Endodermal cell (in vitro differentiated cells): ENCODE results near the gene SBNO1. TPM values are rescaled to one million over a fixed set of nuclear protein-coding genes. Genes with fewer than 3 reads are reported as not detected.

ENCODE experiments used
- DNase-seq: peaks from one replicate; pipeline ENCODE4 v3.0.0-alpha.2; 2017
- H3K27ac ChIP-seq: 2 replicates; pipeline ENCODE4 v1.5.1; 2013; ENCODE audit warnings: mild to moderate bottlenecking, low read depth, low read length, moderate library complexity
- H3K27me3 ChIP-seq: 2 replicates; pipeline ENCODE4 v1.6.1; 2013; ENCODE audit warnings: mild to moderate bottlenecking, low read length, moderate library complexity; ENCODE audit not compliant: insufficient read depth, control insufficient read depth, poor library complexity, severe bottlenecking
- H3K36me3 ChIP-seq: 2 replicates; pipeline ENCODE4 v1.7.0; 2013; ENCODE audit warnings: mild to moderate bottlenecking, low read length, moderate library complexity; ENCODE audit not compliant: control insufficient read depth, insufficient read depth
- H3K4me1 ChIP-seq: one replicate; pipeline ENCODE4 v1.7.0; 2013; ENCODE audit warnings: low read length; ENCODE audit not compliant: control insufficient read depth, insufficient read depth
- H3K4me3 ChIP-seq: 2 replicates; pipeline ENCODE4 v1.5.1; 2013; ENCODE audit warnings: mild to moderate bottlenecking, low read length, moderate library complexity
- H3K9ac ChIP-seq: 2 replicates; pipeline ENCODE4 v1.6.1; 2013; ENCODE audit warnings: mild to moderate bottlenecking, low read length, moderate library complexity; ENCODE audit not compliant: poor library complexity, severe bottlenecking; ENCODE audit errors: extremely low read depth
- H3K9me3 ChIP-seq: 2 replicates; pipeline ENCODE4 v1.6.1; 2013; ENCODE audit warnings: mild to moderate bottlenecking, low read length, moderate library complexity; ENCODE audit not compliant: control insufficient read depth
- H3K27ac Mint-ChIP-seq: 2 replicates; pipeline ENCODE4 v1.8.0; 2020; ENCODE audit warnings: mixed read lengths
- H3K27me3 Mint-ChIP-seq: 2 replicates; pipeline ENCODE4 v1.8.0; 2021; ENCODE audit warnings: mild to moderate bottlenecking, mixed read lengths; ENCODE audit not compliant: insufficient read depth
- H3K36me3 Mint-ChIP-seq: 2 replicates; pipeline ENCODE4 v1.8.0; 2020; ENCODE audit warnings: low read depth, mixed read lengths
- H3K4me1 Mint-ChIP-seq: 2 replicates; pipeline ENCODE4 v1.8.0; 2020; ENCODE audit warnings: mixed read lengths
- H3K4me3 Mint-ChIP-seq: 2 replicates; pipeline ENCODE4 v1.8.0; 2020; ENCODE audit warnings: mild to moderate bottlenecking, moderate library complexity, mixed read lengths
- H3K9me3 Mint-ChIP-seq: 2 replicates; pipeline ENCODE4 v1.8.0; 2020; ENCODE audit warnings: mild to moderate bottlenecking, mixed read lengths
- WGBS, 2 experiments: methylation state at CpG; one replicate each; pipeline versions ENCODE4 v1.1.5 to v1.1.7; 2013; ENCODE audit warnings: missing lambda C conversion rate in 2 of 2, mixed read lengths in 1 of 2; ENCODE audit not compliant: insufficient coverage in 1 of 2, insufficient read length in 1 of 2; 5-methylcytosine and 5-hydroxymethylcytosine counted together
- total RNA-seq, 2 donors: library from RNA; stranded (reverse); fragmentation: NEBNext Ultra II Directional in 1 of 2; extraction: Animal tissue kit (Norgen Biotek cat#: 25700) in 1 of 2; gene quantifications; 2 replicates in 1 of 2; 3 replicates in 1 of 2; pipeline ENCODE4 v1.2.1, GENCODE V29; 2021
- TF ChIP-seq, protein P1 (sequence below): fragments of 200-600 bp; sonication (generic); conservative IDR thresholded peaks from 2 replicates; pipeline ENCODE4 v1.5.0; 2021; ENCODE audit warnings: antibody characterized with exemption, mild to moderate bottlenecking

The SBNO1 gene
- total RNA-seq, 2 donors from 2014 or later: 44.5 to 44.7 TPM

DNA sequence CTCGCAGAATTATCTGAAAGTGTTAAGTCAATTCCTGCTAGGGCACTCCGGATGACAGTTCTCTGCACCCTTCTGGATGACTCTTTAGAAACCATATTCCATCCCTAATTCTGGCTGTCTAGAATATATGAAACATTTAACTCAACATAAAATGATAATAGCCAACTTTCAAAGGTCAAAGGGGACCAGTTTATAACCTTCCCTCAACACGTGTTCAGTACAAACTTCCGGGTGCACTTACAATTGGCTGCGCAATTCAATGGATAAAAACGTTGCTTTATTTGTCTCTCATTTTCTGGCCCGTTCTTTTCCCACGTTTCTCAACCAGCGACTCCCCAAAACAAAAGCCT lies 1.3 kb downstream of the SBNO1 start:
- Histone ChIP-seq H3K4me1 (no peaks in the 10 kb centered on the region), H3K9me3 (no peaks in the 10 kb centered on the region), H3K9ac (peak overlapping the region; percentile 92), H3K4me3 (peak overlapping the region; percentile 94), H3K27me3 (no peaks in the 10 kb centered on the region), H3K27ac (no peak overlapping the region), H3K36me3 (peaks cover 9% of the 10 kb centered on the region)
- Mint-ChIP-seq H3K9me3 (no peaks in the 10 kb centered on the region), H3K27me3 (no peaks in the 10 kb centered on the region), H3K36me3 (no peaks in the 10 kb centered on the region), H3K4me1 (peaks cover 8% of the 10 kb centered on the region), H3K4me3 (peak overlapping the region; percentile 92), H3K27ac (peak overlapping the region; percentile 52)
- TF ChIP-seq, protein P1, sequence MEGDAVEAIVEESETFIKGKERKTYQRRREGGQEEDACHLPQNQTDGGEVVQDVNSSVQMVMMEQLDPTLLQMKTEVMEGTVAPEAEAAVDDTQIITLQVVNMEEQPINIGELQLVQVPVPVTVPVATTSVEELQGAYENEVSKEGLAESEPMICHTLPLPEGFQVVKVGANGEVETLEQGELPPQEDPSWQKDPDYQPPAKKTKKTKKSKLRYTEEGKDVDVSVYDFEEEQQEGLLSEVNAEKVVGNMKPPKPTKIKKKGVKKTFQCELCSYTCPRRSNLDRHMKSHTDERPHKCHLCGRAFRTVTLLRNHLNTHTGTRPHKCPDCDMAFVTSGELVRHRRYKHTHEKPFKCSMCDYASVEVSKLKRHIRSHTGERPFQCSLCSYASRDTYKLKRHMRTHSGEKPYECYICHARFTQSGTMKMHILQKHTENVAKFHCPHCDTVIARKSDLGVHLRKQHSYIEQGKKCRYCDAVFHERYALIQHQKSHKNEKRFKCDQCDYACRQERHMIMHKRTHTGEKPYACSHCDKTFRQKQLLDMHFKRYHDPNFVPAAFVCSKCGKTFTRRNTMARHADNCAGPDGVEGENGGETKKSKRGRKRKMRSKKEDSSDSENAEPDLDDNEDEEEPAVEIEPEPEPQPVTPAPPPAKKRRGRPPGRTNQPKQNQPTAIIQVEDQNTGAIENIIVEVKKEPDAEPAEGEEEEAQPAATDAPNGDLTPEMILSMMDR: no peak
- no peak for DNase-seq
- 12 to 19% methylated on average over 6 to 9 of the region's 9 CpGs for WGBS, 2 experiments

DNA sequence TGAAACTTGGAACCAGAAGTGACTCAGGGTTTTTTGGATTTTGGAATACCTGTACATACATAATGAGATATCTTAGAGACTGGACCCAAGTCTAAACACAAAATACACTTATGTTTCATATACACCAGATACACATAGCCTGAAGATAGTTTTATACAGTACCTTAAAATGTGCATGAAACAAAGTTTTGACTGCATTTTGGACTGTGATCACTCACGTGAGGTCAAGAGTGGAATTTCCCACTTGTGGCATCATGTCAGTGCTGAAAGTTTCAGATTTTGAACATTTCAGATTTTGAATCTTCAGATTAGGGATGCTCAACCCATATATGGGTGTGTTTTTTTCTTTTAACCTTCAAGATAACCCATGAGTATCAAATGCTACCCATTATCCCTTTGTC lies 6.6 kb downstream of the SBNO1 start:
- TF ChIP-seq, protein P1: no peak
- 93 to 100% methylated on average over 1 of the region's 1 CpG for WGBS, 2 experiments
- no peaks in the 10 kb centered on the region for H3K9me3 Mint-ChIP-seq
- Histone ChIP-seq H3K27ac (no peak overlapping the region), H3K4me3 (no peak overlapping the region), H3K4me1 (no peaks in the 10 kb centered on the region), H3K9me3 (no peaks in the 10 kb centered on the region), H3K27me3 (no peaks in the 10 kb centered on the region), H3K36me3 (peaks cover 34% of the 10 kb centered on the region), H3K9ac (no peak overlapping the region)
- H3K4me1 Mint-ChIP-seq: peaks cover 6% of the 10 kb centered on the region
- H3K4me3 Mint-ChIP-seq: no peak overlapping the region
- no peak overlapping the region for H3K27ac Mint-ChIP-seq
- no peak for DNase-seq
- peaks cover 14% of the 10 kb centered on the region for H3K36me3 Mint-ChIP-seq
- H3K27me3 Mint-ChIP-seq: no peaks in the 10 kb centered on the region

DNA sequence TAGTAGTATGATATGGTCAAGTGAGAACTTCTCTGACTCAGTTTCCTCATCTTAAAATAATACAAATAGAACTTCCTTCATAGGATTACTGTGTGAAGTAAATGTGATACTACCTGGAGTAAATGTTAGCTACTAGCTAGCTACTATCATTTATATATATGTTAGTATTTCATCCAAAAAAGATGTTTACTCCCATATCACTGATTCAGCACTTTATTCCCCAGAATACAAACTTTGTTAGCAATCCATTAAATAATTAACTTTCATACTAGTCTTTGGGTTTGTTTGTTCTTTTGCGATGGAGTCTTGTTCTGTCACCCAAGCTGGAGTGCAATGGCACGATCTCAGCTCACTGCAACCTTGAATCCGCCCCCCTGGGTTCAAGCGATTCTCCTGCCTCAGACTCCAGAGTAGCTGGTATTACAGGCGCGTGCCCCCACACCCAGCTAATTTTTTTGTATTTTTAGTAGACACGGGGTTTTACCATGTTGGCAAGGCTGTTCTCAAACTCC lies 8.4 kb downstream of the SBNO1 start:
- Histone ChIP-seq H3K36me3 (peaks cover 34% of the 10 kb centered on the region), H3K9me3 (no peaks in the 10 kb centered on the region), H3K4me1 (no peaks in the 10 kb centered on the region), H3K27me3 (no peaks in the 10 kb centered on the region), H3K4me3 (no peak overlapping the region), H3K9ac (no peak overlapping the region), H3K27ac (no peak overlapping the region)
- Mint-ChIP-seq H3K36me3 (peaks cover 20% of the 10 kb centered on the region), H3K4me1 (peaks cover 5% of the 10 kb centered on the region), H3K9me3 (no peaks in the 10 kb centered on the region), H3K27ac (no peak overlapping the region), H3K27me3 (no peaks in the 10 kb centered on the region), H3K4me3 (no peak overlapping the region)
- 93 to 100% methylated on average over 6 of the region's 7 CpGs for WGBS, 2 experiments
- TF ChIP-seq, protein P1: no peak
- DNase-seq: no peak
